Activated CD4-positive, alpha-beta T cell treated with anti-CD3 and anti-CD28 coated beads, Interleukin-2, amount 50 U/mL, for 48 hours (primary cell): ENCODE measurements around the gene ARHGAP27.
"Not testable (repeated sequence)": the region's sequence is repeated elsewhere in the genome, so short reads cannot be mapped to it uniquely, and the experiment has no call there.

Experiments used
- DNase-seq, 2 experiments: peaks; one replicate each; pipeline ENCODE4 v3.0.0-alpha.2; 2020

The ARHGAP27 gene

GRCh38 chr17:45361976-45362375 lies 70.7 kb downstream of the ARHGAP27 start:
- no peak for DNase-seq

- no peak for DNase-seq
Observed at GRCh38 chr17:45361451-45361850, 71.2 kb downstream of the ARHGAP27 start.

- no peak for DNase-seq
Observed at GRCh38 chr17:45357364-45357997, 75.2 kb downstream of the ARHGAP27 start.

GRCh38 chr17:45355087-45355486 lies 77.6 kb downstream of the ARHGAP27 start:
- DNase-seq = no peak

- peak; percentile 36 to 57 for DNase-seq
Observed at GRCh38 chr17:45353043-45353442, 79.6 kb downstream of the ARHGAP27 start.

- DNase-seq = no peak
Observed at GRCh38 chr17:45351831-45352230, 80.8 kb downstream of the ARHGAP27 start.

GRCh38 chr17:45347444-45347843 lies 85.2 kb downstream of the ARHGAP27 start:
- DNase-seq = no peak

- DNase-seq = no peak
Observed at GRCh38 chr17:45346216-45347015, 86.3 kb downstream of the ARHGAP27 start.

GRCh38 chr17:45345554-45346215 lies 87.0 kb downstream of the ARHGAP27 start:
- no peak for DNase-seq

GRCh38 chr17:45345246-45345553 lies 87.5 kb downstream of the ARHGAP27 start:
- DNase-seq = no peak

- not testable (repeated sequence) for DNase-seq
Observed at GRCh38 chr17:45343967-45344664, 88.6 kb downstream of the ARHGAP27 start.
